ENCODE data around the gene CISD3. TPM values are rescaled to one million over a fixed set of nuclear protein-coding genes. Genes with fewer than 3 reads are reported as not detected.

The CISD3 gene
- total and polyA plus RNA-seq, 2 experiments from 2014 or later: 0.94 to 8.9 TPM

DNA sequence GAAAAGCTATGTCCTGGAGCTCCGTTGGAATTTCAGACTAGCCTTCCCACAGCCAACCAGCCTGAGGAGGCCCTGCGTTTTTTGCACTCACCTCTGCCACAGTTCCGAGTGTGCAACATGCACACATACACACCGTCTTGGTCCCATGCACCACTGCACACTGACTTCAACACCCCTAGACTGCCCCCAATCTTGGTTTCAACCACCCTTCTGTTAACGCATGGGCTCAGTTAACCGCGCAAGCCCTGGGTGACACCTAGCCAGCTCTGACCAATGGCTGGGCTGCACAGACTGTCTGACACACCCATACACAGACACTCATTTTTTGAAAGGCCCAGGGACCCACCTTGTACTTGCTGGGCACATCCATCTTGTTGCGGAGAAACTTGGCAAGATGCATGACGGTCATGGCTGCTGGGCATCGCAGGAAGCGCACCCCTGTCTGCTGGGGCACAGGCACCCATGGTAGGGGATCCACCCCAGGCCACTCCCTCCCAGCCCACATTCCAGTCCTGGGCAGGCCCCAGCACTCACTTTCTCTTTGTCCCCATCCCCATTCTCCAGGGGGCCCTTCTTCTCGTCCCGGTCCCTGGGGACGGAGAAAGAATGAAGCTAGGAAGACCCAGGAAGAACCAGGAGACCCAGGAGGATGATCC is 8.0 kb downstream of the CISD3 start:
- Histone ChIP-seq H3K27ac (ENCODE audit: low read depth) (no peak overlapping the region), H2AFZ (no peak overlapping the region), H3K4me2 (no peak overlapping the region), H3K36me3 (ENCODE audit: insufficient read depth) (peaks cover 5% of the 10 kb centered on the region), H3K4me3 (no peak overlapping the region), H3K4me1 (ENCODE audit: insufficient read depth) (peaks cover 9% of the 10 kb centered on the region; the same call in 1 of the 2 replicates), H3K79me2 (replicated peaks; ENCODE audit: insufficient read depth) (peaks cover 33% of the 10 kb centered on the region), H4K20me1 (replicated peaks; ENCODE audit: insufficient read depth) (peaks cover 43% of the 10 kb centered on the region), H3K9me2 (ENCODE audit: insufficient read depth) (no peaks in the 10 kb centered on the region), H3K27me3 (ENCODE audit: insufficient read depth) (no peaks in the 10 kb centered on the region), H3F3A (replicated peaks; ENCODE audit: low read depth) (peaks cover 12% of the 10 kb centered on the region; the same call in 1 of the 2 replicates)
- DNase-seq (ENCODE audit: low spot score) (no peak), ATAC-seq (no peak)
- Mint-ChIP-seq H3K27ac (no peak overlapping the region), H3K27me3 (ENCODE audit: insufficient read depth, low read depth, poor library complexity) (peaks cover 18% of the 10 kb centered on the region), H3K9me3 (no peaks in the 10 kb centered on the region), H3K36me3 (ENCODE audit: low read depth) (peaks cover 78% of the 10 kb centered on the region), H3K4me1 (peaks cover 39% of the 10 kb centered on the region), H3K4me3 (no peak overlapping the region; the same call in 2 of the 3 replicates)
- TF ChIP-seq JUNB (IDR thresholded peaks at IDR 0.05; ENCODE audit: unreplicated experiment): no peak
- TF ChIP-seq, protein P1, sequence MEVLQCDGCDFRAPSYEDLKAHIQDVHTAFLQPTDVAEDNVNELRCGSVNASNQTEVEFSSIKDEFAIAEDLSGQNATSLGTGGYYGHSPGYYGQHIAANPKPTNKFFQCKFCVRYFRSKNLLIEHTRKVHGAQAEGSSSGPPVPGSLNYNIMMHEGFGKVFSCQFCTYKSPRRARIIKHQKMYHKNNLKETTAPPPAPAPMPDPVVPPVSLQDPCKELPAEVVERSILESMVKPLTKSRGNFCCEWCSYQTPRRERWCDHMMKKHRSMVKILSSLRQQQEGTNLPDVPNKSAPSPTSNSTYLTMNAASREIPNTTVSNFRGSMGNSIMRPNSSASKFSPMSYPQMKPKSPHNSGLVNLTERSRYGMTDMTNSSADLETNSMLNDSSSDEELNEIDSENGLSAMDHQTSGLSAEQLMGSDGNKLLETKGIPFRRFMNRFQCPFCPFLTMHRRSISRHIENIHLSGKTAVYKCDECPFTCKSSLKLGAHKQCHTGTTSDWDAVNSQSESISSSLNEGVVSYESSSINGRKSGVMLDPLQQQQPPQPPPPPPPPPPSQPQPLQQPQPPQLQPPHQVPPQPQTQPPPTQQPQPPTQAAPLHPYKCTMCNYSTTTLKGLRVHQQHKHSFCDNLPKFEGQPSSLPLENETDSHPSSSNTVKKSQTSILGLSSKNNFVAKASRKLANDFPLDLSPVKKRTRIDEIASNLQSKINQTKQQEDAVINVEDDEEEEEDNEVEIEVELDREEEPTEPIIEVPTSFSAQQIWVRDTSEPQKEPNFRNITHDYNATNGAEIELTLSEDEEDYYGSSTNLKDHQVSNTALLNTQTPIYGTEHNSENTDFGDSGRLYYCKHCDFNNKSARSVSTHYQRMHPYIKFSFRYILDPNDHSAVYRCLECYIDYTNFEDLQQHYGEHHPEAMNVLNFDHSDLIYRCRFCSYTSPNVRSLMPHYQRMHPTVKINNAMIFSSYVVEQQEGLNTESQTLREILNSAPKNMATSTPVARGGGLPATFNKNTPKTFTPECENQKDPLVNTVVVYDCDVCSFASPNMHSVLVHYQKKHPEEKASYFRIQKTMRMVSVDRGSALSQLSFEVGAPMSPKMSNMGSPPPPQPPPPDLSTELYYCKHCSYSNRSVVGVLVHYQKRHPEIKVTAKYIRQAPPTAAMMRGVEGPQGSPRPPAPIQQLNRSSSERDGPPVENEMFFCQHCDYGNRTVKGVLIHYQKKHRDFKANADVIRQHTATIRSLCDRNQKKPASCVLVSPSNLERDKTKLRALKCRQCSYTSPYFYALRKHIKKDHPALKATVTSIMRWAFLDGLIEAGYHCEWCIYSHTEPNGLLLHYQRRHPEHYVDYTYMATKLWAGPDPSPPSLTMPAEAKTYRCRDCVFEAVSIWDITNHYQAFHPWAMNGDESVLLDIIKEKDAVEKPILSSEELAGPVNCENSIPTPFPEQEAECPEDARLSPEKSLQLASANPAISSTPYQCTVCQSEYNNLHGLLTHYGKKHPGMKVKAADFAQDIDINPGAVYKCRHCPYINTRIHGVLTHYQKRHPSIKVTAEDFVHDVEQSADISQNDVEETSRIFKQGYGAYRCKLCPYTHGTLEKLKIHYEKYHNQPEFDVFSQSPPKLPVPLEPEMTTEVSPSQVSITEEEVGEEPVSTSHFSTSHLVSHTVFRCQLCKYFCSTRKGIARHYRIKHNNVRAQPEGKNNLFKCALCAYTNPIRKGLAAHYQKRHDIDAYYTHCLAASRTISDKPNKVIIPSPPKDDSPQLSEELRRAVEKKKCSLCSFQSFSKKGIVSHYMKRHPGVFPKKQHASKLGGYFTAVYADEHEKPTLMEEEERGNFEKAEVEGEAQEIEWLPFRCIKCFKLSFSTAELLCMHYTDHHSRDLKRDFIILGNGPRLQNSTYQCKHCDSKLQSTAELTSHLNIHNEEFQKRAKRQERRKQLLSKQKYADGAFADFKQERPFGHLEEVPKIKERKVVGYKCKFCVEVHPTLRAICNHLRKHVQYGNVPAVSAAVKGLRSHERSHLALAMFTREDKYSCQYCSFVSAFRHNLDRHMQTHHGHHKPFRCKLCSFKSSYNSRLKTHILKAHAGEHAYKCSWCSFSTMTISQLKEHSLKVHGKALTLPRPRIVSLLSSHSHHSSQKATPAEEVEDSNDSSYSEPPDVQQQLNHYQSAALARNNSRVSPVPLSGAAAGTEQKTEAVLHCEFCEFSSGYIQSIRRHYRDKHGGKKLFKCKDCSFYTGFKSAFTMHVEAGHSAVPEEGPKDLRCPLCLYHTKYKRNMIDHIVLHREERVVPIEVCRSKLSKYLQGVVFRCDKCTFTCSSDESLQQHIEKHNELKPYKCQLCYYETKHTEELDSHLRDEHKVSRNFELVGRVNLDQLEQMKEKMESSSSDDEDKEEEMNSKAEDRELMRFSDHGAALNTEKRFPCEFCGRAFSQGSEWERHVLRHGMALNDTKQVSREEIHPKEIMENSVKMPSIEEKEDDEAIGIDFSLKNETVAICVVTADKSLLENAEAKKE (CRISPR knock-in tag; IDR thresholded peaks at IDR 0.05): no peak
- TF ChIP-seq, protein P2, sequence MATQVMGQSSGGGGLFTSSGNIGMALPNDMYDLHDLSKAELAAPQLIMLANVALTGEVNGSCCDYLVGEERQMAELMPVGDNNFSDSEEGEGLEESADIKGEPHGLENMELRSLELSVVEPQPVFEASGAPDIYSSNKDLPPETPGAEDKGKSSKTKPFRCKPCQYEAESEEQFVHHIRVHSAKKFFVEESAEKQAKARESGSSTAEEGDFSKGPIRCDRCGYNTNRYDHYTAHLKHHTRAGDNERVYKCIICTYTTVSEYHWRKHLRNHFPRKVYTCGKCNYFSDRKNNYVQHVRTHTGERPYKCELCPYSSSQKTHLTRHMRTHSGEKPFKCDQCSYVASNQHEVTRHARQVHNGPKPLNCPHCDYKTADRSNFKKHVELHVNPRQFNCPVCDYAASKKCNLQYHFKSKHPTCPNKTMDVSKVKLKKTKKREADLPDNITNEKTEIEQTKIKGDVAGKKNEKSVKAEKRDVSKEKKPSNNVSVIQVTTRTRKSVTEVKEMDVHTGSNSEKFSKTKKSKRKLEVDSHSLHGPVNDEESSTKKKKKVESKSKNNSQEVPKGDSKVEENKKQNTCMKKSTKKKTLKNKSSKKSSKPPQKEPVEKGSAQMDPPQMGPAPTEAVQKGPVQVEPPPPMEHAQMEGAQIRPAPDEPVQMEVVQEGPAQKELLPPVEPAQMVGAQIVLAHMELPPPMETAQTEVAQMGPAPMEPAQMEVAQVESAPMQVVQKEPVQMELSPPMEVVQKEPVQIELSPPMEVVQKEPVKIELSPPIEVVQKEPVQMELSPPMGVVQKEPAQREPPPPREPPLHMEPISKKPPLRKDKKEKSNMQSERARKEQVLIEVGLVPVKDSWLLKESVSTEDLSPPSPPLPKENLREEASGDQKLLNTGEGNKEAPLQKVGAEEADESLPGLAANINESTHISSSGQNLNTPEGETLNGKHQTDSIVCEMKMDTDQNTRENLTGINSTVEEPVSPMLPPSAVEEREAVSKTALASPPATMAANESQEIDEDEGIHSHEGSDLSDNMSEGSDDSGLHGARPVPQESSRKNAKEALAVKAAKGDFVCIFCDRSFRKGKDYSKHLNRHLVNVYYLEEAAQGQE (IDR thresholded peaks at IDR 0.05; ENCODE audit: unreplicated experiment): no peak
- TF ChIP-seq EZH2phosphoT487 (IDR thresholded peaks at IDR 0.05; ENCODE audit: unreplicated experiment): no peak
- no peak for TF ChIP-seq STAT1 (IDR thresholded peaks at IDR 0.05; ENCODE audit: unreplicated experiment)
- TF ChIP-seq, protein P3, sequence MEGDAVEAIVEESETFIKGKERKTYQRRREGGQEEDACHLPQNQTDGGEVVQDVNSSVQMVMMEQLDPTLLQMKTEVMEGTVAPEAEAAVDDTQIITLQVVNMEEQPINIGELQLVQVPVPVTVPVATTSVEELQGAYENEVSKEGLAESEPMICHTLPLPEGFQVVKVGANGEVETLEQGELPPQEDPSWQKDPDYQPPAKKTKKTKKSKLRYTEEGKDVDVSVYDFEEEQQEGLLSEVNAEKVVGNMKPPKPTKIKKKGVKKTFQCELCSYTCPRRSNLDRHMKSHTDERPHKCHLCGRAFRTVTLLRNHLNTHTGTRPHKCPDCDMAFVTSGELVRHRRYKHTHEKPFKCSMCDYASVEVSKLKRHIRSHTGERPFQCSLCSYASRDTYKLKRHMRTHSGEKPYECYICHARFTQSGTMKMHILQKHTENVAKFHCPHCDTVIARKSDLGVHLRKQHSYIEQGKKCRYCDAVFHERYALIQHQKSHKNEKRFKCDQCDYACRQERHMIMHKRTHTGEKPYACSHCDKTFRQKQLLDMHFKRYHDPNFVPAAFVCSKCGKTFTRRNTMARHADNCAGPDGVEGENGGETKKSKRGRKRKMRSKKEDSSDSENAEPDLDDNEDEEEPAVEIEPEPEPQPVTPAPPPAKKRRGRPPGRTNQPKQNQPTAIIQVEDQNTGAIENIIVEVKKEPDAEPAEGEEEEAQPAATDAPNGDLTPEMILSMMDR (conservative IDR thresholded peaks at IDR 0.05; ENCODE audit: low read depth in 2 of 2): no peak
- TF ChIP-seq ZNF114 (CRISPR knock-in tag; IDR thresholded peaks at IDR 0.05): no peak
- TF ChIP-seq ZNF331 (CRISPR knock-in tag; IDR thresholded peaks at IDR 0.05; ENCODE audit: low read depth): no peak
